GM20431 (cell line): ENCODE measurements around the gene TCEANC2.

Experiments used
- in situ Hi-C: fragments of 300-500 bp; cut with MseI, MboI; formaldehyde crosslinking; loops from one replicate; pipeline ENCODE4 v1.15.0; 2020; ENCODE audit warnings: low sequenced_read_pairs; ENCODE audit not compliant: unreplicated experiment

TCEANC2 gene

GRCh38 chr1:54125386-54126070 is 72.1 kb downstream of the TCEANC2 start:
- in situ Hi-C loops, result no loop called here

- in situ Hi-C loops, result no loop called here
Observed at GRCh38 chr1:54126271-54126815, 72.9 kb downstream of the TCEANC2 start.

- in situ Hi-C loops, result no loop called here
Observed at GRCh38 chr1:54127594-54128300, 74.3 kb downstream of the TCEANC2 start.

- in situ Hi-C loops, result no loop called here
Observed at GRCh38 chr1:54129858-54130257, 76.5 kb downstream of the TCEANC2 start.

GRCh38 chr1:54131419-54131818 is 78.0 kb downstream of the TCEANC2 start:
- in situ Hi-C loops, result no loop called here

GRCh38 chr1:54132495-54132894 is 79.1 kb downstream of the TCEANC2 start:
- in situ Hi-C loops, result no loop called here

GRCh38 chr1:54134295-54134694 is 80.9 kb downstream of the TCEANC2 start:
- in situ Hi-C loops, result no loop called here

GRCh38 chr1:54135436-54136120 is 82.2 kb downstream of the TCEANC2 start:
- in situ Hi-C loops, result no loop called here

GRCh38 chr1:54136269-54136896 is 83.0 kb downstream of the TCEANC2 start:
- in situ Hi-C loops, result no loop called here

GRCh38 chr1:54136963-54137533 is 83.6 kb downstream of the TCEANC2 start:
- in situ Hi-C loops, result no loop called here

- in situ Hi-C loops, result no loop called here
Observed at GRCh38 chr1:54137534-54138061, 84.2 kb downstream of the TCEANC2 start.

- in situ Hi-C loops, result no loop called here
Observed at GRCh38 chr1:54138994-54139393, 85.6 kb downstream of the TCEANC2 start.

- in situ Hi-C loops, result no loop called here
Observed at GRCh38 chr1:54139711-54140110, 86.3 kb downstream of the TCEANC2 start.

GRCh38 chr1:54142146-54142900 is 88.9 kb downstream of the TCEANC2 start:
- in situ Hi-C loops, result no loop called here

- in situ Hi-C loops, result no loop called here
Observed at GRCh38 chr1:54144366-54144765, 91.0 kb downstream of the TCEANC2 start.

- in situ Hi-C loops, result no loop called here
Observed at GRCh38 chr1:54149734-54150133, 96.3 kb downstream of the TCEANC2 start.

- in situ Hi-C loops, result no loop called here
Observed at GRCh38 chr1:54151013-54151412, 97.6 kb downstream of the TCEANC2 start.

GRCh38 chr1:54152696-54153095 is 99.3 kb downstream of the TCEANC2 start, which contains the start of gene CDCP2:
CDCP2 (minus strand) TSS chr1:54153000; CDS start chr1:54152922, 78 bp downstream.
- in situ Hi-C loops, result no loop called here
